ENCODE data around the gene PGAM2. TPM values are rescaled to one million over a fixed set of nuclear protein-coding genes. Genes with fewer than 3 reads are reported as not detected.
"Not testable (repeated sequence)": the region's sequence is repeated elsewhere in the genome, so short reads cannot be mapped to it uniquely, and the experiment has no call there.

Gene PGAM2
- total RNA-seq, 1 donor from 2014 or later: 1.8 TPM

- H3K9me3 Mint-ChIP-seq: no peaks in the 10 kb centered on the region
Observed at GRCh38 chr7:44045226-44046014, 19.9 kb downstream of the PGAM2 start.

DNA sequence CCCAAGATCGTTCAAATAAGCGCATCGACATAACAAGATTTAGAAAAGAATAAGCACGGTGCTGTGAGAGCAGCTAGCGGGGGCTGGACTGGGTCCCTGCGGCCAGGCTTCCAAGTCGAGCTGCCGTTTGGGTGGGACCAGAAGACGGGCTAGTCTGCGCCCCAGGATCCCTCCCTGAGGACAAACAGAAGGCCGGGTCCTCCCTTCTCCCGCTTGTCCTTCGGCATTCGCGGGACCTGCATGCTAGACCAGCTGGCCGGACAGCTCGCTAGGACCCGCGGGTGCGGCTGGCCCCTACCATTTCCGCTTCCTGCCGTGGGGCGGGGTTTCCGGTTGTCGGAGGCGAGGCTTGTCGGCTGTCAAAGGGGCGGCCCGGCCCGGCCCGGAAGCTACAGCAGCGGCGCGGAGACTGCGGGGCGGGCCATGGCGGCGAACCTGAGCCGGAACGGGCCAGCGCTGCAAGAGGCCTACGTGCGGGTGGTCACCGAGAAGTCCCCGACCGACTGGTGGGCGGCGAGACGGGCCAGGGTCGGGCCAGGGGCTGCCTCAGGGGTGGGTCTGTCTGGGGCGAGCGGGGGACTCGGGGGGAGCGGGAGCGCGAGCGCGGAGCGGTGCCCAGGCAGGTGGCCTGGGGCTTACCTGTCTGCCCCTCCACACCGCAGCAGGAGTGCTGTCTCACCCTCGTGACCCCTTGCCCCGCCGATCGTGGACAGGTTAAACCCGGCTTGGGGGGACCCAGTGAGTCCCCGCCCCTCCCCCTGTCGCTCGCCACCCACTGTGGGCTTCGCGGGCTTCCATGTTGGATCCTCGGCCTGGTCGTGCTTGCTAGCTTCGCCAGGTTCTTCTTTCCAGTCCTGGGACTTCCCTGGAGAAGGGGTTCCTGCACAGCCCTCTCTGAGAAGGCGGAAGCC is 20.8 kb downstream of the PGAM2 start, which contains the start of gene DBNL:
Gene DBNL (plus strand): TSS at position 388 of the 911 bp plus-strand sequence. CDS start 36 bp downstream, at position 424.
- Mint-ChIP-seq H3K4me3 (peak within 1 kb of the TSS; percentile 93), H3K4me1 (peaks cover 33% of the 10 kb centered on the region), H3K27ac (ENCODE audit: unreplicated experiment) (peak within 1 kb of the TSS; percentile 19), H3K36me3 (ENCODE audit: low read depth) (peaks cover 2% of the 10 kb centered on the region), H3K27me3 (ENCODE audit: low read depth) (peaks cover 18% of the 10 kb centered on the region), H3K9me3 (no peaks in the 10 kb centered on the region)
- DNase-seq (ENCODE audit: low read depth, low spot score): peak; percentile 90
- TF ChIP-seq CTCF (conservative IDR thresholded peaks at IDR 0.05): no peak

More at GRCh38 chr7:44045226-44046014, 19.9 kb downstream of the PGAM2 start:
- peaks cover 2% of the 10 kb centered on the region for H3K36me3 Mint-ChIP-seq (ENCODE audit: low read depth)
- peaks cover 18% of the 10 kb centered on the region for H3K27me3 Mint-ChIP-seq (ENCODE audit: low read depth)
- peak overlapping the region; percentile 12 for H3K27ac Mint-ChIP-seq (ENCODE audit: unreplicated experiment)
- no peak for DNase-seq (ENCODE audit: low read depth, low spot score)
- no peak for TF ChIP-seq CTCF (conservative IDR thresholded peaks at IDR 0.05)
- peaks cover 33% of the 10 kb centered on the region for H3K4me1 Mint-ChIP-seq
- H3K4me3 Mint-ChIP-seq: peak overlapping the region; percentile 93

- H3K27ac Mint-ChIP-seq (ENCODE audit: unreplicated experiment): peak overlapping the region; percentile 19
- DNase-seq (ENCODE audit: low read depth, low spot score): no peak
- no peak for TF ChIP-seq CTCF (conservative IDR thresholded peaks at IDR 0.05)
Observed at GRCh38 chr7:44043902-44044301, 21.5 kb downstream of the PGAM2 start.

GRCh38 chr7:44042221-44042620 is 23.1 kb downstream of the PGAM2 start:
- Mint-ChIP-seq H3K4me3 (peak overlapping the region; percentile 66), H3K27ac (ENCODE audit: unreplicated experiment) (no peak overlapping the region), H3K9me3 (no peaks in the 10 kb centered on the region), H3K27me3 (ENCODE audit: low read depth) (peaks cover 25% of the 10 kb centered on the region), H3K4me1 (peaks cover 33% of the 10 kb centered on the region), H3K36me3 (ENCODE audit: low read depth) (no peaks in the 10 kb centered on the region)
- no peak for DNase-seq (ENCODE audit: low read depth, low spot score)
- no peak for TF ChIP-seq CTCF (conservative IDR thresholded peaks at IDR 0.05)

More at GRCh38 chr7:44043902-44044301, 21.5 kb downstream of the PGAM2 start:
- Mint-ChIP-seq H3K4me3 (peak overlapping the region; percentile 93), H3K36me3 (ENCODE audit: low read depth) (peaks cover 2% of the 10 kb centered on the region), H3K27me3 (ENCODE audit: low read depth) (peaks cover 22% of the 10 kb centered on the region), H3K9me3 (no peaks in the 10 kb centered on the region), H3K4me1 (peaks cover 37% of the 10 kb centered on the region)

GRCh38 chr7:44040493-44040891 is 24.9 kb downstream of the PGAM2 start:
- not testable (repeated sequence) for H3K4me3 Mint-ChIP-seq; DNase-seq (ENCODE audit: low read depth, low spot score); H3K36me3 Mint-ChIP-seq (ENCODE audit: low read depth); H3K9me3 Mint-ChIP-seq; H3K27ac Mint-ChIP-seq (ENCODE audit: unreplicated experiment)
- peak; percentile 39 for TF ChIP-seq CTCF (conservative IDR thresholded peaks at IDR 0.05)
- Mint-ChIP-seq H3K4me1 (peaks cover 16% of the 10 kb centered on the region), H3K27me3 (ENCODE audit: low read depth) (peaks cover 25% of the 10 kb centered on the region)

DNA sequence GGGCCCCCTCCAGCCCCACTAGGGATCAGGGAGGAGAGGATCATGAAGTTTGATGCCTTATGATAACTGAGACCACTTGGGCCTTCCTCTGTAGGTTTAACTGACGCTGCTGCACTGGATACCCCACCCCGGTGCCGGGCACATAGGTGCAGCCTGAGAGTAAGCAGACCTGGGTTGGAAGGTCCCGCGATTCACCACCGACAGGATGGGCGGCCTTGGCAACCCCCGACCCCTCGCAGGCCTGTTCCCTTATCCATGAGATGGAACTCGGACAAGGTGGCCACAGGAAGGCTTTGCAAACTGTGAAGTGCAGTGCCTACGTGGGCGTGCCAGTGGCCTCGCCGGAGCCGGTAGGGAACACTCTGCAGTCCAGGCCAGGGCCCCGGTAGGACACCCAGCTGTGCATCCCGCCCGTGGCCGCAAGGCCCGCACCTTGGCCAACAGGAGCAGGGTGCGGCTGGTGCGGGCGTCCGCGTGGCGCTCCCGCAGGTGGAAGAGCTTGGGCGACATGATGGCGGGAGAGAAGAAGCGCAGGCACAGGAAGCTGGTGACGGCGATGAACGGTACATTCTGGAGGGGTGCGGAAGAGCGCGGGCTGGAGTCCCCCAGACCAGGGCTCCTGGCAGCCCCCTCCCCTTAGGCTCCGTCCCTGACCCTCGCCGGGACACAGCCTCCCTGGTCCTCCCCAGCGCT is 25.4 kb downstream of the PGAM2 start:
- DNase-seq (ENCODE audit: low read depth, low spot score); H3K36me3 Mint-ChIP-seq (ENCODE audit: low read depth); H3K27ac Mint-ChIP-seq (ENCODE audit: unreplicated experiment); H3K4me3 Mint-ChIP-seq; H3K9me3 Mint-ChIP-seq: not testable (repeated sequence)
- peaks cover 25% of the 10 kb centered on the region for H3K27me3 Mint-ChIP-seq (ENCODE audit: low read depth)
- peaks cover 11% of the 10 kb centered on the region for H3K4me1 Mint-ChIP-seq

GRCh38 chr7:44038961-44039558 is 26.3 kb downstream of the PGAM2 start:
- not testable (repeated sequence) for H3K36me3 Mint-ChIP-seq (ENCODE audit: low read depth); H3K9me3 Mint-ChIP-seq; H3K4me1 Mint-ChIP-seq
- Mint-ChIP-seq H3K27ac (ENCODE audit: unreplicated experiment) (peak overlapping the region; percentile 67), H3K27me3 (ENCODE audit: low read depth) (peaks cover 25% of the 10 kb centered on the region), H3K4me3 (peak overlapping the region; percentile 76)
- peak; percentile 69 for DNase-seq (ENCODE audit: low read depth, low spot score)
